Pons (tissue), 1 donor: ENCODE results near the gene ZNF438.

Experiments
- DNase-seq: peaks from one replicate; pipeline ENCODE4 v3.0.0-alpha.2; 2016; ENCODE audit warnings: low spot score

The ZNF438 gene

DNA sequence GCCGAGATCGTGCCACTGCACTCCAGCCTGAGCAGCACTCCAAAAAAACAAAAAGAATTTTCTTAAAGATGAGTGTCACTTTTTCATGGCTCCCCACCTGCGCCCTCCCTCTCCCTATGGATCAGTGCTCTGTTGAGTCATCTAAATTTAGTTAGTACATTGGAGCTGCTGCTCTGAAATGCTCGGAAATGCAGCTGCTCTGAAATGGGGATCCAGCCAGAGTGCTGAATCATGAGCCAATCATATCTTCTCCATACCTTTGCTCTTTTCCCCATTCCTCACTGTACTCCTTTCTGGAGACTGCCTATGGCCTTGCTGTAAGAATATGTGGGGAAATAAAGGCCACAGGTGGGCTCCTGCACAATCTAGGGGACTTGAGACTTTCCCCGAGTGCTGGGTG, 188.8 kb downstream of the ZNF438 start:
- no peak for DNase-seq

DNA sequence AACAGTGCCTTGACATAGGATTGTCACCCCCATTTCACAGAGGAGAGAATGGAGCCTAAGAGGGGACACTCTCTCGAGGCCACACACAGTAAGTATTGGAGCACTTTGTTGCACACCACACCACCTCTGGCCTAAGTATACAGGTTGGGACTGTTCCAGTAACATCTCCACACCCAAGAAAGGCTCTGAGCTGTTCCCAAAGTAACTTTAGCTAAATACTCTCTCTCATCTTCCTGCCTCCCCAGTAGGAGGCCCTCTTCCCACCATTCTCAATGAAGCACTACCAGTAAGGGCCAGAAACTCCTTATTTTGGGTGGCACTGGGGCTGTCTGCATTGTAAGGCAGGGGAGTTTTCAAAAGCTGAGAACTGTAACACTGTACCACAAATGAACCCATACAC, 189.5 kb downstream of the ZNF438 start:
- DNase-seq: no peak

GRCh38 chr10:30840395-30841050, 191.1 kb downstream of the ZNF438 start:
- no peak for DNase-seq

DNA sequence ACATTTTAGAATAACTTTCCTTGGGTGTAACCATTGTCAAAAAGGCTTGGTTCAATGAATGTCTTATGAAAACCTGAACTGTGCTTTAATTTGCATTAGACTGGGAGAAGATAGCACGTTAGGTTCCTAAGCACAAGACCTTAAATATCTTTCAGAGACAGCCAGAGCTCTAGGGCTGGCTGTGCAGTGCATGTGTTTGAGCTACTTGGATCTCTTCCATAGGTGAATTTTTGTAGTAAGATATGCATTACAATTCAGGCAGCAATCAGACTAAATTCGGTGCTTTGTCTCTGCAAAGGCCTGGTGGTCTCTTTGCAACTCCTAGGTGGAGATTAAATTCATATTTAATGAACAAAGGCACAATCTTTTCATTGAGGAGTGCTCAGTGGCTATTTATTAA, 192.0 kb downstream of the ZNF438 start:
- DNase-seq: no peak

- no peak for DNase-seq
Observed at GRCh38 chr10:30836406-30836805, 195.3 kb downstream of the ZNF438 start.

GRCh38 chr10:30835146-30835545, 196.5 kb downstream of the ZNF438 start:
- DNase-seq: no peak

GRCh38 chr10:30834651-30835050, 197.0 kb downstream of the ZNF438 start:
- no peak for DNase-seq

DNA sequence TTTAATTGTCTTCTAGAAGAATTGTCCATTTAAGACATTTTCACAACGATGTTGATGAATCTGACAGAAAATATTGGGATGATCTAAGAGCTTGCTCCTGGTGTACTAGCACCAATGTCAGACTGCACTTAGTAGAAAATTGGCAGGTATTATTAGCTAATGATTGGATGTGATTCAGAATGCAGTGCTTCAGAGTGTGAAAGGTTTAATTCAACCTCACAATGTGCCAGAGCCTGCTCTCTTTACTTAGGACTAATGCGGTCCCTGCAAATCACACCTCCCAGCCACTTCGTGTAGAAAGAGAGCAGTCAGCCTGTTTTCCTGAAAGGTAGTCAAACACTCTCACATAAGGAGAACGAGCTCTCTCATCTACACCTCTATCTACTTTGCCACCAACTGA, 197.5 kb downstream of the ZNF438 start:
- DNase-seq: no peak

- DNase-seq: no peak
Observed at GRCh38 chr10:30833628-30833970, 198.1 kb downstream of the ZNF438 start.

- DNase-seq: no peak
Observed at GRCh38 chr10:30832749-30833627, 198.7 kb downstream of the ZNF438 start.

- no peak for DNase-seq
Observed at GRCh38 chr10:30832001-30832748, 199.5 kb downstream of the ZNF438 start.

- DNase-seq: no peak
Observed at GRCh38 chr10:30831426-30831825, 200.2 kb downstream of the ZNF438 start.

GRCh38 chr10:30830315-30831230, 201.1 kb downstream of the ZNF438 start:
- DNase-seq: no peak

DNA sequence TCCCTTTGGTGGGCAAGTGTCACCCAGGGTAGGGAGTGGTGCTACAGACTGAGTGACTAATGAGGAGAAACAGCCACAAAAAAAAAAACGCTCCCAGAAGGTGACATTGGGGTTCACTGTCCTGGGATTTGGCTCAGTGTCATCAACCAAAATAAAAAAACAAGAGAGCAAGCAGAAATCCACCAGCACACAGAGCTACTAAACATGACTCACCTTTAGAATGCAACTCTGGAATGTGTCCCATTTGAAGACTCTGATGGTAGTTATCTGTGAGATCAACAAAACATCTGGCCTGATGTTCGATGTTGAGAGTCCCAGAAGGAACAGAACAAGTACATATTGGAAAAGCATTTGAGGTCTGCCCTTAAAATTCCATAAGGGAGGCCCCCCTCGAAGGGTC, 201.8 kb downstream of the ZNF438 start:
- no peak for DNase-seq

DNA sequence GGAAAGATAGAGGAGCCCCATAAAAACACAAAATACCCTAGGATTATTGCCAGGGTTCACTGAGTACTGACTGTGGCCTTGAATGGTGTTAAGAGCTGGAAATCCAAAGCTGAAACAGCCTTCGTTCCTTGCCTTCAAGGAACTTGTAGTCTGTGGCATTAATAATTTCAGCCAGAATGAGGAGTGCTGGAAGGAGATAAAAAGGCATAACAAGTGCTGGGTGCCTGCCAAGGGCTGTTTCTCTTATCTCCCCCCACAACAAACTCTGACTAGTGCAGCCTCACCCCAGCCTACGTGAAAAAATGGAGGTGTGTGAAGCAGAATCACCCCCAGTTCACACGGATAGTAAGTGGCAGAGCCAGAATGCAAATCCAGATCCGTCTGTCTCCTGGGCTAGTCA, 203.0 kb downstream of the ZNF438 start:
- DNase-seq: no peak

GRCh38 chr10:30828164-30828563, 203.5 kb downstream of the ZNF438 start:
- no peak for DNase-seq

DNA sequence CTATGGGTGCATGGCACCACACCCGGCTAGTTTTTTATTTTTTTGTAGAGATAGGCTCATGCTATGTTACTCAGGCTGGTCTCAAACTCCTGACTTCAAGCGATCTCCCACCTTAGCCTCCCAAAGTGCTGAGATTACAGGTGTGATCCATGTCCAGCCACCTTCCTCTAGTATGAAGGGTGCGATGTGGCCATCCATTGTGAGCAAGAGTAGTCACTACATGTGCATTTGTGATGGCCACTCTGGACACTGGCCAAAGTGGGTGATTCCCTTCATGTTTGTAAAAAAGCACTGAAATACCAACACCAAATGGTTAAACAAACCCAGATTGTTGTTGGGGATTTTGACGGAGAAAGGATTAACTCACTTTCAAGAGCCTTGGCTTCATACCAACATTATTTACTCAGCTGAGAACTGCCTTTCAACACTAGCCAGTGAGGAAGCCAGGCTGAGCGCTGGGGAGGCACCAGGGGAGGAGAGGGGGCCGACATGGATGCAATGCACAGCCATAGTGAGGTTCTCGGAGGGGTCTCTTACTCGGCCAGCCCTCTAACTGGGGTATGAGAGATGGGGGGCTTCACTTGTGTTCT, 204.0 kb downstream of the ZNF438 start:
- no peak for DNase-seq

DNA sequence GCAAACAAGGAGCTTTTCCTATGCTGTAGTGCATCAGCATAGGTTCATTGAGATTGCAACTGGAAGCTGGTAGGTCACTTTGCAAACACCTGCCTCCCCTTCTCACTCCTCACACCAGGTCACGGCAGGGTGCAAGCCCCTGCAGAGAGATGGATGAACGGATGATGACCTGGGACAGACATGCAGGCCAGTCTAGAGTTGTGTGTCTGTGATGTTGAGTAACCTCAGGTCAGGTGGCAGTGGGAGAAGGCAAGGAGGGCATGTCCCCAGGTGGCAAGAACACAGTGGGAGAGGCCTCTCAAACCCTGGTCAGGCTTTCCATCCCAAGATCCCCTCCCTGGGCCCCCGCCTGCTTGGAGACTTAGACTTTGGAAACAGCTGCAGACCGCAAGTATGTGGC, 205.0 kb downstream of the ZNF438 start:
- DNase-seq: no peak

DNA sequence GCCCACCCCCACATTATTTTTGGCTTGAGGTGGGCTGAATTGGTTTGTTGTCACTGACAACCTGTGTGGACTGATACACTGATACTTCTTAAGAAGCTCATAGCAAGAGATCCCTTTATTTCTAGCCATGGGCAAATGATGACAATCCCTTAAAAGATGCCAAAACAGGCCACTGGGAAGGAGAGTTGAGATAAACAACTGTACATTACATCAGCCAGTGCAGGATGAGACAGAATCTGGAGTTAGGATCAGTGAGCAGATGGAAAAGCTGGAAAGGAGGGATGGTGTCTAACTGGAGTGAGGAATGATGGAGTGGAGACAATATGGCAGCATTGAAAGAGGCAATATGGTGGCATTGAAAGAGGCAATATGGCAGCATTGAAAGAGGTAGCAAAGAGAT, 206.2 kb downstream of the ZNF438 start:
- DNase-seq: no peak

DNA sequence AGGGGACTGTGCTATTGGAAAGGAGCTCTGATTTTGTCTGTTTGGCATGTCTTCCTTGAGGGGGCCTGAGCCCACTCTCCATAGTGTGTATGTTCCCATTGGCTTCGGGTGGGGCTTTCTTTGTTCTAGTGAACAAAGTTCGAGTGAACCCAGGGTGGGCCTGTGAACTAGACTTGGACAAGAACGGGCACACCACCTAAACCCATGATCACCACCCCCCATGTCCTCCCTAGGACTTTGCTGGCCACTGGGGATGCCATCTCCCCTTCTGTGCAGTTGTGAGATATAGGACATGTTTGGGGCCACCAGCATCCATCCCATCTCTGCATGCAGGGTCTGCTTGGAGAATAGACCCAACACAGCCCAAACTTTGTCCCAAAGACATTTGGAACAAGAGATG, 206.6 kb downstream of the ZNF438 start:
- no peak for DNase-seq

GRCh38 chr10:30823651-30824050, 208.0 kb downstream of the ZNF438 start:
- DNase-seq: no peak
